ENCODE data around the gene CILP. TPM values are rescaled to one million over a fixed set of nuclear protein-coding genes. Genes with fewer than 3 reads are reported as not detected.
"Not testable (repeated sequence)": the region's sequence is repeated elsewhere in the genome, so short reads cannot be mapped to it uniquely, and the experiment has no call there.

The CILP gene
- total and polyA plus RNA-seq, 2 experiments from 2014 or later = 0.03 TPM; not detected in 1

DNA sequence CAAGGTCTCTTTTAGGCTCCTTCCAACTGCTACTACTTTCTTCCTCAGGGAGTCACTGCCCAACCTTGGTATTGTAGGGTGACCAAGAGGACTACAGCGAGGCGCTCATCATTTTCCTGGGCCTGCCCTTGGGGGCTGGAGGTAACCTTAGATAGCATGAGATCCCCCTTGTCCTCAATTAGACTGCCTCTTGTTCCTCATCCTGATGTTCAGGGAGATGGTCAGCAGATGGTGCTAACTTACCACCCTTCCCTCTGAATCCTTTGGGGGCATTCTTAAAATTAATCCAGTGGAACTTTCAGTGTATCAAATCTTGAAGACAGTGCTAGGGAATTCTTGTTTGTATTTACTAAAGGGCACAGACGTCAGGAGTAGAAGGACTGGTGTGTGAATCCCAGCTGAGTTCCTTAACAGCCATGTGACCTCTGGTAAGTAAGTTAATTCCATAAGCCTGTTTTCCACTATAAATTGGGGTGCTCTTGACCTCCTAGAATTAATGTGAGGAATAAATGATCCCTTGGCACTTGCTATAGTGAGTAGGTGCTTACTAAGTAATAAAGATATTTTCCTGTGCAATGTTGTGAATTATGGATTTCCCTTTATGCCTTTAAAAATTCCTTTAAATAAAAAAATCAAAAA is 22.1 kb downstream of the CILP start:
- no peaks in the 10 kb centered on the region for H3K4me1 ChIP-seq (ENCODE audit: insufficient read depth)
- H3K4me3 ChIP-seq = no peak overlapping the region
- ATAC-seq (peak; percentile 21), DNase-seq (ENCODE audit: low spot score) (peak; percentile 83)
- no peak overlapping the region for H3K27ac ChIP-seq (ENCODE audit: low read depth)
- H4K20me1 ChIP-seq (replicated peaks; ENCODE audit: insufficient read depth) = no peaks in the 10 kb centered on the region
- no peaks in the 10 kb centered on the region for H3K27me3 ChIP-seq (ENCODE audit: insufficient read depth)
- Mint-ChIP-seq H3K9me3 (no peaks in the 10 kb centered on the region; the same call in 2 of the 3 replicates), H3K27ac (no peak overlapping the region), H3K36me3 (ENCODE audit: low read depth) (no peaks in the 10 kb centered on the region), H3K4me1 (peaks cover 3% of the 10 kb centered on the region; the same call in 1 of the 3 replicates), H3K27me3 (ENCODE audit: insufficient read depth, low read depth, poor library complexity) (peaks cover 3% of the 10 kb centered on the region), H3K4me3 (no peak overlapping the region)
- H3K9me2 ChIP-seq (ENCODE audit: insufficient read depth) = no peaks in the 10 kb centered on the region
- H3F3A ChIP-seq (replicated peaks; ENCODE audit: low read depth) = no peaks in the 10 kb centered on the region
- no peak overlapping the region for H2AFZ ChIP-seq
- no peaks in the 10 kb centered on the region for H3K36me3 ChIP-seq (ENCODE audit: insufficient read depth)
- no peak for TF ChIP-seq ZNF331 (CRISPR knock-in tag; IDR thresholded peaks at IDR 0.05; ENCODE audit: low read depth)
- TF ChIP-seq, protein P1, sequence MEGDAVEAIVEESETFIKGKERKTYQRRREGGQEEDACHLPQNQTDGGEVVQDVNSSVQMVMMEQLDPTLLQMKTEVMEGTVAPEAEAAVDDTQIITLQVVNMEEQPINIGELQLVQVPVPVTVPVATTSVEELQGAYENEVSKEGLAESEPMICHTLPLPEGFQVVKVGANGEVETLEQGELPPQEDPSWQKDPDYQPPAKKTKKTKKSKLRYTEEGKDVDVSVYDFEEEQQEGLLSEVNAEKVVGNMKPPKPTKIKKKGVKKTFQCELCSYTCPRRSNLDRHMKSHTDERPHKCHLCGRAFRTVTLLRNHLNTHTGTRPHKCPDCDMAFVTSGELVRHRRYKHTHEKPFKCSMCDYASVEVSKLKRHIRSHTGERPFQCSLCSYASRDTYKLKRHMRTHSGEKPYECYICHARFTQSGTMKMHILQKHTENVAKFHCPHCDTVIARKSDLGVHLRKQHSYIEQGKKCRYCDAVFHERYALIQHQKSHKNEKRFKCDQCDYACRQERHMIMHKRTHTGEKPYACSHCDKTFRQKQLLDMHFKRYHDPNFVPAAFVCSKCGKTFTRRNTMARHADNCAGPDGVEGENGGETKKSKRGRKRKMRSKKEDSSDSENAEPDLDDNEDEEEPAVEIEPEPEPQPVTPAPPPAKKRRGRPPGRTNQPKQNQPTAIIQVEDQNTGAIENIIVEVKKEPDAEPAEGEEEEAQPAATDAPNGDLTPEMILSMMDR (conservative IDR thresholded peaks at IDR 0.05; ENCODE audit: low read depth in 2 of 2) = peak; percentile 87 to 93
- no peak overlapping the region for H3K4me2 ChIP-seq
- peaks cover 4% of the 10 kb centered on the region for H3K79me2 ChIP-seq (replicated peaks; ENCODE audit: insufficient read depth)

DNA sequence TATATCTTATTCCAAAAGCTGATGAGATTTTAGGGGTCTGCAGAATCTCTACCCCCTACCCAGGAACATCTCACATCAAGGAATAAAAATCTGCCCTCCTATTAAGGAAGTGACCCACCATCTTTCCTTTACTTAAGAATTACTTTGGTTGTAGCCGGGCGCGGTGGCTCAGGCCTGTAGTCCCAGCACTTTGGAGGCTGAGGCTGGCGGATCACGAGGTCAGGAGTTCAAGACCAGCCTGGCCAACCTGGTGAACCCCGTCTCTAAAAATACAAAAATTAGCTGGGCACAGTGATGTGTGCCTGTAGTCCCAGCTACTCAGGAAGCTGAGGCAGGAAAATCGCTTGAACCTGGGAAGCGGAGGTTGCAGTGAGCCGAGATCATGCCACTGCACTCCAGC is 22.8 kb downstream of the CILP start:
- not testable (repeated sequence) for H3F3A ChIP-seq (replicated peaks; ENCODE audit: low read depth); ATAC-seq; H3K36me3 ChIP-seq (ENCODE audit: insufficient read depth); H3K27ac ChIP-seq (ENCODE audit: low read depth); H2AFZ ChIP-seq; H3K4me3 Mint-ChIP-seq; H3K27me3 ChIP-seq (ENCODE audit: insufficient read depth); H3K9me3 Mint-ChIP-seq; H3K4me3 ChIP-seq; H3K27me3 Mint-ChIP-seq (ENCODE audit: insufficient read depth, low read depth, poor library complexity); H3K9me2 ChIP-seq (ENCODE audit: insufficient read depth); H3K4me2 ChIP-seq; H3K36me3 Mint-ChIP-seq (ENCODE audit: low read depth); H3K4me1 ChIP-seq (ENCODE audit: insufficient read depth); H4K20me1 ChIP-seq (replicated peaks; ENCODE audit: insufficient read depth); H3K4me1 Mint-ChIP-seq; H3K27ac Mint-ChIP-seq; DNase-seq (ENCODE audit: low spot score)
- peaks cover 11% of the 10 kb centered on the region for H3K79me2 ChIP-seq (replicated peaks; ENCODE audit: insufficient read depth)

DNA sequence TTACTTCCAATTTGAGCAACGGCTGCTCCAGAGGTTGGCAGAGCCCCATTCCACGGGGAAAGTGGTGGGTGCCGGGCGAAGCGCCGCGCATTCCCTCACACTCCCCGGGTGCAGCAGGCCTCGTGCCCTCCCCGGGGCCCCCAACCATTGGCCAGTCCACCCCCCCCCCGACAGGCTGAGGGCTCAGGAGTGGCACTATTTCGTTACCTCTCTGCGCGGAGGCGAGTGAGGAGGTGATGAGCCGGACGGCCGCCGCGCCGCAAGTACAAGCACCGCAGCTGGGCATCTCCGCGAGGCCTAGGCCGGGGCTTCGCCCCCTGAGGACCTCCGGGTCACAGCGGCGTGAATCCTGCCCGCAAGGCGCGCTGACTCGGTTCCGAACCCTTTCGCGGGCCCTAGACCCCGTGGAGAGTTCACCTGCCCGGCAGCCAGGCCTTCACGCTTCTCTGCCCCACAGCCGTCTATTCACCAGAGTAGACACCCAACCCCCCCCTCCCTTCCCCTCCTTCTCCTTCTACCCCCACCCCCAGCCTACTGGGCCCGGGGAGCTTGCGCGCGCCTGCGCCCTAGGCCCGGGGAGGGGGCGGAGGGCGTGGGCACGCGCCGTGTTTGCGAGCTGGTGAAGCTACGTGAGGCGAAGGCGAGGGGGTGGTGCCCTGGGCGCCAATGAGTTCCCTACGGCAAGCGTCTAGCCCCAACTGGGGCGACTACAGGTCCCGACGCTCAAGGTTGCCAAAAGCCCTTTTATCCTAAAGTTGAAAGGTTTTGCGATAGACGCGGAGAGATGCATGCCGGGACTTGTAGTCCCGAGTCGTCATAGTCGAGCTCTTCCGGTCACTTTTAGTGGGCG is 26.2 kb downstream of the CILP start, which contains the start of gene CLPX:
TSS of gene CLPX (minus strand) at position 475 of the 850 bp plus-strand sequence. CDS start at position 286, 189 bp downstream.
- H3K27me3 ChIP-seq (ENCODE audit: insufficient read depth) = no peaks in the 10 kb centered on the region
- peak within 1 kb of the TSS; percentile 89 for H3K27ac Mint-ChIP-seq
- H3K79me2 ChIP-seq (replicated peaks; ENCODE audit: insufficient read depth) = peaks cover 45% of the 10 kb centered on the region
- TF ChIP-seq JUNB (IDR thresholded peaks at IDR 0.05; ENCODE audit: unreplicated experiment) (no peak), ZNF331 (CRISPR knock-in tag; IDR thresholded peaks at IDR 0.05; ENCODE audit: low read depth) (no peak)
- TF ChIP-seq, protein P1 (conservative IDR thresholded peaks at IDR 0.05; ENCODE audit: low read depth in 2 of 2) = no peak

More for the DNA sequence above, 26.2 kb downstream of the CILP start, which contains the start of gene CLPX:
- peak within 1 kb of the TSS; percentile 90 for H3K4me3 ChIP-seq
- H2AFZ ChIP-seq = peak within 1 kb of the TSS; percentile 86
- peaks cover 7% of the 10 kb centered on the region for H3K27me3 Mint-ChIP-seq (ENCODE audit: insufficient read depth, low read depth, poor library complexity)
- H4K20me1 ChIP-seq (replicated peaks; ENCODE audit: insufficient read depth) = peaks cover 10% of the 10 kb centered on the region; the same call in 1 of the 2 replicates
- peaks cover under 1% of the 10 kb centered on the region; the same call in 1 of the 2 replicates for H3K36me3 ChIP-seq (ENCODE audit: insufficient read depth)
- DNase-seq (ENCODE audit: low spot score) = peak; percentile 96
- peak within 1 kb of the TSS; percentile 82 for H3K27ac ChIP-seq (ENCODE audit: low read depth)
- H3K4me1 Mint-ChIP-seq = peaks cover 11% of the 10 kb centered on the region
- H3K9me3 Mint-ChIP-seq = no peaks in the 10 kb centered on the region
- H3K4me3 Mint-ChIP-seq = peak within 1 kb of the TSS; percentile 92
- H3K4me1 ChIP-seq (ENCODE audit: insufficient read depth) = 0 out of 2 replicates have a peak, but pooled peaks cover 6% of the 10 kb centered on the region
- H3F3A ChIP-seq (replicated peaks; ENCODE audit: low read depth) = no peaks in the 10 kb centered on the region
- H3K36me3 Mint-ChIP-seq (ENCODE audit: low read depth) = 0 out of 3 replicates have a peak, but pooled peaks cover 1% of the 10 kb centered on the region
- ATAC-seq = peak; percentile 82
- peak within 1 kb of the TSS; percentile 79 for H3K4me2 ChIP-seq
- no peaks in the 10 kb centered on the region for H3K9me2 ChIP-seq (ENCODE audit: insufficient read depth)
